Vagina (tissue), 2 donors: ENCODE results near the gene NUDT15. TPM values are rescaled to one million over a fixed set of nuclear protein-coding genes. Genes with fewer than 3 reads are reported as not detected.

Experiments used
- DNase-seq, 2 donors: peaks; one replicate each; pipeline ENCODE4 v3.0.0-alpha.2; 2017; ENCODE audit errors: extremely low spot score in 2 of 2
- H3K27ac ChIP-seq: fragments of 200-600 bp; sonication (generic); one replicate; pipeline ENCODE4 v1.5.1; 2019
- H3K27me3 ChIP-seq: fragments of 200-600 bp; sonication (generic); one replicate; pipeline ENCODE4 v1.5.1; 2019
- H3K36me3 ChIP-seq, 2 donors: fragments of 200-600 bp; sonication (generic); one replicate each; pipeline ENCODE4 v1.5.1; 2017 to 2019
- H3K4me1 ChIP-seq: fragments of 200-600 bp; sonication (generic); one replicate; pipeline ENCODE4 v1.5.1; 2019
- H3K4me3 ChIP-seq, 2 donors: fragments of 200-600 bp; sonication (generic); 1 replicate in 1 of 2; 2 replicates in 1 of 2; pipeline ENCODE4 v1.5.1; 2016 to 2019
- H3K9me3 ChIP-seq: fragments of 200-600 bp; sonication (generic); one replicate; pipeline ENCODE4 v1.5.1; 2019
- CTCF ChIP-seq, 3 experiments: fragments of 450-650 bp in 2 of 3; fragments of 200-600 bp in 1 of 3; sonication (generic) in 1 of 3; IDR thresholded peaks; one replicate each; pipeline ENCODE4 v1.5.1; 2017 to 2019; ENCODE audit warnings: antibody characterized with exemption in 3 of 3, mild to moderate bottlenecking in 2 of 3, moderate library complexity in 2 of 3
- POLR2A ChIP-seq, 2 donors: fragments of 450-650 bp; IDR thresholded peaks; one replicate each; pipeline ENCODE4 v1.6.1; 2017; ENCODE audit warnings: antibody characterized with exemption in 2 of 2, mild to moderate bottlenecking in 2 of 2, moderate library complexity in 2 of 2
- POLR2AphosphoS5 ChIP-seq, 2 donors: sonication (generic); formaldehyde crosslinking; IDR thresholded peaks; one replicate each; pipeline ENCODE4 v1.9.0; 2017; ENCODE audit warnings: antibody characterized with exemption in 2 of 2, mild to moderate bottlenecking in 2 of 2, low read depth in 1 of 2; ENCODE audit not compliant: insufficient read depth in 1 of 2
- intact Hi-C: fragments of 100-400 bp; cut with DNase I; formaldehyde crosslinking; loops from one replicate; pipeline ENCODE4 v1.15.1; 2023
- total RNA-seq: library from RNA; depleted of rRNA; stranded (reverse); fragments of >200 nt; gene quantifications from one replicate; pipeline ENCODE4 v1.2.3, GENCODE V29; 2016

NUDT15 gene
- total RNA-seq, 1 donor from 2014 or later, result 9.3 TPM

GRCh38 chr13:48040049-48040448 is 2.5 kb downstream of the NUDT15 start:
- TF ChIP-seq POLR2A (IDR thresholded peaks at IDR 0.05) (no peak), CTCF (IDR thresholded peaks at IDR 0.05) (no peak), POLR2AphosphoS5 (IDR thresholded peaks at IDR 0.05; ENCODE audit: insufficient read depth in 1 of 2, low read depth in 1 of 2) (no peak)
- Histone ChIP-seq H3K27me3 (no peaks in the 10 kb centered on the region), H3K4me3 (no peak overlapping the region), H3K9me3 (no peaks in the 10 kb centered on the region), H3K27ac (no peak overlapping the region), H3K36me3 (peaks cover 0 to 7% of the 10 kb centered on the region in 2 donors), H3K4me1 (peaks cover 17% of the 10 kb centered on the region)
- intact Hi-C loops, result no loop called here
- DNase-seq, result no peak

GRCh38 chr13:48040896-48041295 is 3.4 kb downstream of the NUDT15 start:
- Histone ChIP-seq H3K4me1 (peaks cover 17% of the 10 kb centered on the region), H3K36me3 (peaks cover 0 to 7% of the 10 kb centered on the region in 2 donors), H3K27ac (no peak overlapping the region), H3K27me3 (no peaks in the 10 kb centered on the region), H3K9me3 (no peaks in the 10 kb centered on the region), H3K4me3 (no peak overlapping the region)
- DNase-seq, result no peak
- no peak for TF ChIP-seq POLR2AphosphoS5 (IDR thresholded peaks at IDR 0.05; ENCODE audit: insufficient read depth in 1 of 2, low read depth in 1 of 2)
- TF ChIP-seq POLR2A (IDR thresholded peaks at IDR 0.05), result no peak
- no peak for TF ChIP-seq CTCF (IDR thresholded peaks at IDR 0.05)
- intact Hi-C loops, result no loop called here

- Histone ChIP-seq H3K27ac (no peak overlapping the region), H3K4me3 (no peak overlapping the region), H3K36me3 (peaks cover 0 to 7% of the 10 kb centered on the region in 2 donors), H3K4me1 (peaks cover 8% of the 10 kb centered on the region), H3K9me3 (no peaks in the 10 kb centered on the region), H3K27me3 (no peaks in the 10 kb centered on the region)
- intact Hi-C loops, result no loop called here
- DNase-seq, result no peak
- TF ChIP-seq POLR2AphosphoS5 (IDR thresholded peaks at IDR 0.05; ENCODE audit: insufficient read depth in 1 of 2, low read depth in 1 of 2) (no peak), CTCF (IDR thresholded peaks at IDR 0.05) (no peak), POLR2A (IDR thresholded peaks at IDR 0.05) (no peak)
Measured at GRCh38 chr13:48042894-48043293, 5.4 kb downstream of the NUDT15 start.

- DNase-seq, result no peak
- H3K27me3 ChIP-seq, result no peaks in the 10 kb centered on the region
- H3K4me1 ChIP-seq, result no peaks in the 10 kb centered on the region
- intact Hi-C loops, result no loop called here
- H3K36me3 ChIP-seq, result peaks cover 0 to 11% of the 10 kb centered on the region in 2 donors
- H3K4me3 ChIP-seq, result no peak overlapping the region
- no peak for TF ChIP-seq POLR2A (IDR thresholded peaks at IDR 0.05)
- no peak for TF ChIP-seq CTCF (IDR thresholded peaks at IDR 0.05)
- no peak for TF ChIP-seq POLR2AphosphoS5 (IDR thresholded peaks at IDR 0.05; ENCODE audit: insufficient read depth in 1 of 2, low read depth in 1 of 2)
- no peak overlapping the region for H3K27ac ChIP-seq
- H3K9me3 ChIP-seq, result no peaks in the 10 kb centered on the region
Measured at GRCh38 chr13:48043789-48044503, 6.4 kb downstream of the NUDT15 start.

GRCh38 chr13:48050550-48050949 is 13.0 kb downstream of the NUDT15 start:
- H3K9me3 ChIP-seq, result no peaks in the 10 kb centered on the region
- H3K27me3 ChIP-seq, result no peaks in the 10 kb centered on the region
- no peak overlapping the region for H3K4me3 ChIP-seq
- DNase-seq, result no peak
- no peak for TF ChIP-seq POLR2AphosphoS5 (IDR thresholded peaks at IDR 0.05; ENCODE audit: insufficient read depth in 1 of 2, low read depth in 1 of 2)
- no peak for TF ChIP-seq POLR2A (IDR thresholded peaks at IDR 0.05)
- TF ChIP-seq CTCF (IDR thresholded peaks at IDR 0.05), result no peak
- no peaks in the 10 kb centered on the region for H3K4me1 ChIP-seq
- intact Hi-C loops, result no loop called here
- peaks cover 0 to 27% of the 10 kb centered on the region in 2 donors for H3K36me3 ChIP-seq
- H3K27ac ChIP-seq, result no peak overlapping the region
